MM.1S (cell line): ENCODE data around the gene CASP4.

Experiments used
- DNase-seq: peaks from one replicate; pipeline ENCODE4 v3.0.0-alpha.2; 2015
- H2AFZ ChIP-seq: fragments of 300-600 bp; sonication (generic); 2 replicates; pipeline ENCODE4 v1.6.0; 2016; ENCODE audit warnings: antibody characterized with exemption, low read length
- H3F3A ChIP-seq: fragments of 300-600 bp; sonication (generic); 2 replicates; pipeline ENCODE4 v1.6.1; 2016; ENCODE audit warnings: mild to moderate bottlenecking, antibody characterized with exemption, low read length, moderate library complexity, mixed read lengths; ENCODE audit not compliant: insufficient read depth
- H3K27ac ChIP-seq: fragments of 300-600 bp; sonication (generic); 2 replicates; pipeline ENCODE4 v1.5.1; 2016; ENCODE audit warnings: mild to moderate bottlenecking, low read length
- H3K27me3 ChIP-seq: fragments of 300-600 bp; sonication (generic); replicated peaks from 2 replicates; pipeline ENCODE4 v1.6.0; 2016; ENCODE audit warnings: low read length; ENCODE audit not compliant: insufficient read depth
- H3K36me3 ChIP-seq: fragments of 300-600 bp; sonication (generic); replicated peaks from 2 replicates; pipeline ENCODE4 v1.6.1; 2016; ENCODE audit warnings: mild to moderate bottlenecking, low read length, mixed read lengths; ENCODE audit not compliant: insufficient read depth
- H3K4me1 ChIP-seq: fragments of 300-600 bp; sonication (generic); 2 replicates; pipeline ENCODE4 v1.6.1; 2016; ENCODE audit warnings: low read length, mixed read lengths
- H3K4me2 ChIP-seq: fragments of 300-600 bp; sonication (generic); 2 replicates; pipeline ENCODE4 v1.6.0; 2016; ENCODE audit warnings: low read depth, low read length
- H3K4me3 ChIP-seq: fragments of 300-600 bp; sonication (generic); 2 replicates; pipeline ENCODE4 v1.5.1; 2016; ENCODE audit warnings: low read length, mixed read lengths
- H3K79me2 ChIP-seq: fragments of 300-600 bp; sonication (generic); 2 replicates; pipeline ENCODE4 v1.6.1; 2016; ENCODE audit warnings: mixed run types, low read length, mixed read lengths
- H3K9ac ChIP-seq: fragments of 300-600 bp; sonication (generic); 2 replicates; pipeline ENCODE4 v1.6.1; 2016; ENCODE audit warnings: low read length, mixed read lengths
- H3K9me2 ChIP-seq: fragments of 300-600 bp; sonication (generic); replicated peaks from 2 replicates; pipeline ENCODE4 v1.6.1; 2016; ENCODE audit warnings: mild to moderate bottlenecking, low read length, mixed read lengths; ENCODE audit not compliant: insufficient read depth
- H3K9me3 ChIP-seq: fragments of 300-600 bp; sonication (generic); replicated peaks from 2 replicates; pipeline ENCODE4 v1.6.1; 2016; ENCODE audit warnings: mild to moderate bottlenecking, low read length, mixed read lengths; ENCODE audit not compliant: insufficient read depth
- H4K20me1 ChIP-seq: fragments of 300-600 bp; sonication (generic); 2 replicates; pipeline ENCODE4 v1.6.1; 2016; ENCODE audit warnings: mild to moderate bottlenecking, low read length, moderate library complexity, mixed read lengths; ENCODE audit not compliant: insufficient read depth
- EZH2 ChIP-seq: fragments of 300-600 bp; sonication (generic); optimal IDR thresholded peaks from 2 replicates; pipeline ENCODE3; 2017; ENCODE audit warnings: low read depth, mild to moderate bottlenecking, antibody characterized with exemption, low read length, mixed read lengths
- EZH2phosphoT487 ChIP-seq: fragments of 300-600 bp; sonication (generic); IDR thresholded peaks from 2 replicates; pipeline ENCODE4 v1.6.1; 2018; ENCODE audit warnings: antibody characterized with exemption, low read length
- TF ChIP-seq, protein P1 (sequence below): fragments of 300-600 bp; sonication (generic); IDR thresholded peaks from 2 replicates; pipeline ENCODE4 v1.5.1; 2016; ENCODE audit warnings: antibody characterized with exemption, low read length, mixed read lengths

CASP4 gene

DNA sequence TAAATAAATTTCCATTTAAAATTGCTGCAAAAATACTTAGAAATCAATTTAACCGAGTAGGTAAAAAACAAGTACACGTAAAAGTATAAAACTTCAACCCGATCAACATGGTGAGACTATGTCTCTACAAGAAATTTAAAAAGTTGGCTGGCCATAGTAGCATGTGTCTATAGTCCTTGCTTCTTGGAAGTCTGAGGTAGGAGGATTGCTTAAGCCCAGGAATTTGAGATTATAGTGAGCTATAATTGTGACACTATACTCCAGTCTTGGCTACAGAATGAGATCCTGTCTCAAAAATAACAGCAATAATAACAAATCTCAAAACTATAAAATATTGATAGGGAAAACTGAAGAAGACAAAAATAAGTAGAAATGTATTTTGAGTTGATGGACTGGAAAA is 11.1 kb downstream of the CASP4 start:
- DNase-seq, result no peak
- H3K79me2 ChIP-seq, result peaks cover 44% of the 10 kb centered on the region

DNA sequence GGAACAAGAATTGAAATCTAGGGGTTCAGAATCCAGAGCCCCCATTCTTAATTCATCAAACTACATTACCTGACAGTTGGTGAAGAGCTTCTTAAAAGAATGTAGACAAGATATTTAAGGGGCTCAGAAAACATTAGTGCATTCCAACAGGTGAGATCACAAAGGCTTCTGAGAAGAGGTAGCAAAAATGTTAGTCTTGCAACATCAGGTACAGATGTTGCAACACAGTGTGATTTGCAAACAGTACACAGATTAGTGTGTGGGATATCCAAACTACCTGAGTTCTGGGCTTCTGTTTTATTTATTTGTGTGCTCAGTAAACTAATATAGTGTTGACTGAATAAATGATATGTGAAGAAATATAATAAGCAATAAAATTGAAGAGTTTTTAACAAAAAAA is 11.8 kb downstream of the CASP4 start:
- Histone ChIP-seq H3K27ac (no peak overlapping the region), H3K4me1 (peaks cover 22% of the 10 kb centered on the region), H2AFZ (no peak overlapping the region), H3K9me3 (no peaks in the 10 kb centered on the region), H3K79me2 (peaks cover 36% of the 10 kb centered on the region), H3F3A (0 out of 2 replicates have a peak, but pooled peaks cover 4% of the 10 kb centered on the region), H3K27me3 (no peaks in the 10 kb centered on the region), H3K4me2 (no peak overlapping the region), H3K4me3 (no peak overlapping the region), H4K20me1 (no peaks in the 10 kb centered on the region), H3K9ac (no peak overlapping the region), H3K9me2 (no peaks in the 10 kb centered on the region), H3K36me3 (peaks cover 3% of the 10 kb centered on the region; the same call in 1 of the 2 replicates)
- no peak for TF ChIP-seq EZH2
- TF ChIP-seq, protein P1, sequence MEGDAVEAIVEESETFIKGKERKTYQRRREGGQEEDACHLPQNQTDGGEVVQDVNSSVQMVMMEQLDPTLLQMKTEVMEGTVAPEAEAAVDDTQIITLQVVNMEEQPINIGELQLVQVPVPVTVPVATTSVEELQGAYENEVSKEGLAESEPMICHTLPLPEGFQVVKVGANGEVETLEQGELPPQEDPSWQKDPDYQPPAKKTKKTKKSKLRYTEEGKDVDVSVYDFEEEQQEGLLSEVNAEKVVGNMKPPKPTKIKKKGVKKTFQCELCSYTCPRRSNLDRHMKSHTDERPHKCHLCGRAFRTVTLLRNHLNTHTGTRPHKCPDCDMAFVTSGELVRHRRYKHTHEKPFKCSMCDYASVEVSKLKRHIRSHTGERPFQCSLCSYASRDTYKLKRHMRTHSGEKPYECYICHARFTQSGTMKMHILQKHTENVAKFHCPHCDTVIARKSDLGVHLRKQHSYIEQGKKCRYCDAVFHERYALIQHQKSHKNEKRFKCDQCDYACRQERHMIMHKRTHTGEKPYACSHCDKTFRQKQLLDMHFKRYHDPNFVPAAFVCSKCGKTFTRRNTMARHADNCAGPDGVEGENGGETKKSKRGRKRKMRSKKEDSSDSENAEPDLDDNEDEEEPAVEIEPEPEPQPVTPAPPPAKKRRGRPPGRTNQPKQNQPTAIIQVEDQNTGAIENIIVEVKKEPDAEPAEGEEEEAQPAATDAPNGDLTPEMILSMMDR, result no peak
- TF ChIP-seq EZH2phosphoT487, result no peak
- no peak for DNase-seq

More for the DNA sequence above, 11.1 kb downstream of the CASP4 start:
- peak overlapping the region; percentile 44; the same call in 1 of the 2 replicates for H3K4me2 ChIP-seq
- no peaks in the 10 kb centered on the region for H3K9me3 ChIP-seq
- H2AFZ ChIP-seq, result no peak overlapping the region
- H3K27ac ChIP-seq, result no peak overlapping the region
- H3K4me1 ChIP-seq, result peaks cover 22% of the 10 kb centered on the region
- H3F3A ChIP-seq, result 0 out of 2 replicates have a peak, but pooled peaks cover 4% of the 10 kb centered on the region
- no peak overlapping the region for H3K9ac ChIP-seq
- H3K36me3 ChIP-seq, result 0 out of 2 replicates have a peak, but pooled peaks cover 3% of the 10 kb centered on the region
- TF ChIP-seq EZH2 (no peak), EZH2phosphoT487 (no peak)
- TF ChIP-seq, protein P1, result no peak
- no peaks in the 10 kb centered on the region for H3K9me2 ChIP-seq
- no peak overlapping the region for H3K4me3 ChIP-seq
- no peaks in the 10 kb centered on the region for H4K20me1 ChIP-seq
- no peaks in the 10 kb centered on the region for H3K27me3 ChIP-seq

DNA sequence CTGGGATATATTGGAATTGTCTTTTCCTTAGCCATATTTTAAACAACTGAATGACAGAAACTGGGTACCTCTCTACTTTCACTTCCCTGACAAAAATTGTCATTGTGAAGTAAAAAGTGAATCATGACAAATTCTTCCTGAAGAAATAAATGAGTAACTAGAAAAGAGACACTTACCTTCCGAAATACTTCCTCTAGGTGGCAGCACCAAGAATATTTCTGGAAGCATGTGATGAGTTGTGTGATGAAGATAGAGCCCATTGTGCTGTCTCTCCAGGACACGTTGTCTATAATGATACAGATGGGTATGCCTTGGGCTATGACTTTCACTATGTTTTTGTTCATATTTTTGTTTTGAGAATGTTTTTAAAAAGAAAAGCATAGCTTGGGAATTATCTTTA is 21.5 kb downstream of the CASP4 start:
- H3K4me1 ChIP-seq, result no peaks in the 10 kb centered on the region
- H3F3A ChIP-seq, result no peaks in the 10 kb centered on the region
- H2AFZ ChIP-seq, result no peak overlapping the region
- H3K27me3 ChIP-seq, result no peaks in the 10 kb centered on the region
- no peak overlapping the region for H3K9ac ChIP-seq
- no peaks in the 10 kb centered on the region for H3K79me2 ChIP-seq
- peaks cover 4% of the 10 kb centered on the region; the same call in 1 of the 2 replicates for H3K36me3 ChIP-seq
- TF ChIP-seq, protein P1, result peak; percentile 61
- TF ChIP-seq EZH2, result no peak
- H4K20me1 ChIP-seq, result no peaks in the 10 kb centered on the region
- no peaks in the 10 kb centered on the region for H3K9me3 ChIP-seq
- no peak overlapping the region for H3K4me3 ChIP-seq
- no peaks in the 10 kb centered on the region for H3K9me2 ChIP-seq
- DNase-seq, result peak; percentile 67
- H3K4me2 ChIP-seq, result no peak overlapping the region
- H3K27ac ChIP-seq, result no peak overlapping the region
